ENCODE data around the gene HTR3A. TPM values are rescaled to one million over a fixed set of nuclear protein-coding genes. Genes with fewer than 3 reads are reported as not detected.

HTR3A gene
- total RNA-seq, 1 donor = not detected

GRCh38 chr11:113977071-113977490, 2.2 kb downstream of the HTR3A start:
- H3K4me3 ChIP-seq (ENCODE audit: low read depth, low read length) = no peak overlapping the region
- TF ChIP-seq, protein P1, sequence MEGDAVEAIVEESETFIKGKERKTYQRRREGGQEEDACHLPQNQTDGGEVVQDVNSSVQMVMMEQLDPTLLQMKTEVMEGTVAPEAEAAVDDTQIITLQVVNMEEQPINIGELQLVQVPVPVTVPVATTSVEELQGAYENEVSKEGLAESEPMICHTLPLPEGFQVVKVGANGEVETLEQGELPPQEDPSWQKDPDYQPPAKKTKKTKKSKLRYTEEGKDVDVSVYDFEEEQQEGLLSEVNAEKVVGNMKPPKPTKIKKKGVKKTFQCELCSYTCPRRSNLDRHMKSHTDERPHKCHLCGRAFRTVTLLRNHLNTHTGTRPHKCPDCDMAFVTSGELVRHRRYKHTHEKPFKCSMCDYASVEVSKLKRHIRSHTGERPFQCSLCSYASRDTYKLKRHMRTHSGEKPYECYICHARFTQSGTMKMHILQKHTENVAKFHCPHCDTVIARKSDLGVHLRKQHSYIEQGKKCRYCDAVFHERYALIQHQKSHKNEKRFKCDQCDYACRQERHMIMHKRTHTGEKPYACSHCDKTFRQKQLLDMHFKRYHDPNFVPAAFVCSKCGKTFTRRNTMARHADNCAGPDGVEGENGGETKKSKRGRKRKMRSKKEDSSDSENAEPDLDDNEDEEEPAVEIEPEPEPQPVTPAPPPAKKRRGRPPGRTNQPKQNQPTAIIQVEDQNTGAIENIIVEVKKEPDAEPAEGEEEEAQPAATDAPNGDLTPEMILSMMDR (IDR thresholded peaks at IDR 0.05; ENCODE audit: insufficient read depth, low read depth, low read length) = no peak
- no peak for DNase-seq (ENCODE audit: low read depth)

DNA sequence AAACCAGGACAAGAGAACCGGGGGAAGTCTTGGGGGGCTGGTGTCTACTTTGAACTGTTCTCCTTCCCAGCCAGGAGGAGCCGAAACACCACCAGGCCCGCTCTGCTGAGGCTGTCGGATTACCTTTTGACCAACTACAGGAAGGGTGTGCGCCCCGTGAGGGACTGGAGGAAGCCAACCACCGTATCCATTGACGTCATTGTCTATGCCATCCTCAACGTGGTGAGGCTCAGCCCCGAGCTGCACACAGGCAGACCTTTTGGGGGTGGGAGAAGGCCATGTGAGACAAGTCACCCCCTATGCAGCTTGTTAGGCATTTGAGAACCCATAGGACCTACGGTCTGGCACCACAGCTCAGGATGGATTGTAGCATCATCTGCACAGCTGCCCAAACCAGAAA, 2.8 kb downstream of the HTR3A start:
- DNase-seq (ENCODE audit: low read depth) = no peak

GRCh38 chr11:113979431-113979830, 4.5 kb downstream of the HTR3A start:
- no peak for DNase-seq (ENCODE audit: low read depth)
- TF ChIP-seq, protein P1 (IDR thresholded peaks at IDR 0.05; ENCODE audit: insufficient read depth, low read depth, low read length) = no peak
- H3K4me3 ChIP-seq (ENCODE audit: low read depth, low read length) = no peak overlapping the region

More for the DNA sequence above, 2.8 kb downstream of the HTR3A start:
- TF ChIP-seq, protein P1 (IDR thresholded peaks at IDR 0.05; ENCODE audit: insufficient read depth, low read depth, low read length) = no peak
- H3K4me3 ChIP-seq (ENCODE audit: low read depth, low read length) = no peak overlapping the region

- H3K4me3 ChIP-seq (ENCODE audit: low read depth, low read length) = no peak overlapping the region
- no peak for DNase-seq (ENCODE audit: low read depth)
- TF ChIP-seq, protein P1 (IDR thresholded peaks at IDR 0.05; ENCODE audit: insufficient read depth, low read depth, low read length) = no peak
Observed at GRCh38 chr11:113980785-113981184, 5.9 kb downstream of the HTR3A start.

DNA sequence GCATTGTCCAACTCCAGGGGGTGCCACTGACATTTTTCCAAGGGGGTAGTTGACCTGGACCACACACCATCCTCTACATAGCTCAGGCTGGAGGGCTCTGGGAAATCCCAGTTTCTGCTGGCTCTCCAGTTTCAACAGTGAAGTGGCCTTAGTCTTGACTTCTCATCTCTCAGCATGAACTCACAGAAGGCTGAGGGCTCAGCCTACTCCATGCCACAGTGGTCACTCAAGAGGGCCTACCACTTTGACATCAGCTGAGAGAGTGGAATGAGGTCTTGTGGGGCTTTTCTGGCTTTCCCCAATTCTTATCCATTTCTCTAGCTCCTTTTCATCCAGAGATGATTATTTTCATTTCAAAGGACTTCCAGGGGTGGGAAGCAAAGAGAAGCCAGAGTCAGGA, 7.4 kb downstream of the HTR3A start:
- TF ChIP-seq, protein P1 (IDR thresholded peaks at IDR 0.05; ENCODE audit: insufficient read depth, low read depth, low read length) = no peak

DNA sequence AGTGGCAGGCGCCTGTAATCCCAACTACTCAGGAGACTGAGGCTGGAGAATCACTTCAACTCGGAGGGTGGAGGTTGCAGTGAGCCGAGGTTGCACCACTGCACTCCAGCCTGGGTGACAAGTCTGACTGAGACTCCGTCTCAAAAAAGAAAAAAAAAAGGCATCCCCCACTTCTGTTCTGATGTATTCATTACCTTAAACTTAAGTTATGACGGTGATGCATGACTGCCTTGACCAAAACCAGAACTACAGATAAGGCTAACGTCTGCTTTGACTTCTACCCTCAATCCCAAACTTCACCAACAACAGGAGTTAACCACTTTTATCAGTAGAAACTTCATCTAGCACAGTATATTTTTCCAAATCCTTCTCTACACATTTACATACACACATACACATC, 9.9 kb downstream of the HTR3A start:
- no peak overlapping the region for H3K4me3 ChIP-seq (ENCODE audit: low read depth, low read length)
- no peak for DNase-seq (ENCODE audit: low read depth)
- TF ChIP-seq, protein P1 (IDR thresholded peaks at IDR 0.05; ENCODE audit: insufficient read depth, low read depth, low read length) = no peak

More for the DNA sequence above, 7.4 kb downstream of the HTR3A start:
- DNase-seq (ENCODE audit: low read depth) = no peak
- H3K4me3 ChIP-seq (ENCODE audit: low read depth, low read length) = no peak overlapping the region

GRCh38 chr11:113985906-113986305, 11.0 kb downstream of the HTR3A start:
- no peak for DNase-seq (ENCODE audit: low read depth)
- TF ChIP-seq, protein P1 (IDR thresholded peaks at IDR 0.05; ENCODE audit: insufficient read depth, low read depth, low read length) = no peak
- H3K4me3 ChIP-seq (ENCODE audit: low read depth, low read length) = no peak overlapping the region
